Erythroblast (primary cell): ENCODE results near the gene PASK.

Experiments used
- DNase-seq, 2 experiments: peaks; one replicate each; lab custom pipeline; 2025; lab: John Stamatoyannopoulos, UW
- GATA1 ChIP-seq: IDR thresholded peaks from 2 replicates; pipeline ENCODE4 v1.6.1; 2011; ENCODE audit warnings: low read depth, mild to moderate bottlenecking, control low read depth, low read length, moderate library complexity
- POLR2A ChIP-seq: IDR thresholded peaks from 2 replicates; pipeline ENCODE4 v1.6.1; 2011; ENCODE audit warnings: mild to moderate bottlenecking, low read length

PASK gene

GRCh38 chr2:241074065-241074818, 75.0 kb downstream of the PASK start:
- no peak for TF ChIP-seq GATA1
- no peak for TF ChIP-seq POLR2A
- DNase-seq = no peak

- no peak for TF ChIP-seq POLR2A
- TF ChIP-seq GATA1 = no peak
- no peak for DNase-seq
Measured at GRCh38 chr2:241073166-241074064, 75.9 kb downstream of the PASK start.

GRCh38 chr2:241072553-241073165, 76.6 kb downstream of the PASK start:
- no peak for TF ChIP-seq GATA1
- TF ChIP-seq POLR2A = no peak
- no peak for DNase-seq

- no peak for DNase-seq
- no peak for TF ChIP-seq GATA1
- TF ChIP-seq POLR2A = no peak
Measured at GRCh38 chr2:241072151-241072550, 77.1 kb downstream of the PASK start.

GRCh38 chr2:241071677-241072111, 77.6 kb downstream of the PASK start:
- TF ChIP-seq POLR2A (no peak), GATA1 (no peak)
- no peak for DNase-seq

DNA sequence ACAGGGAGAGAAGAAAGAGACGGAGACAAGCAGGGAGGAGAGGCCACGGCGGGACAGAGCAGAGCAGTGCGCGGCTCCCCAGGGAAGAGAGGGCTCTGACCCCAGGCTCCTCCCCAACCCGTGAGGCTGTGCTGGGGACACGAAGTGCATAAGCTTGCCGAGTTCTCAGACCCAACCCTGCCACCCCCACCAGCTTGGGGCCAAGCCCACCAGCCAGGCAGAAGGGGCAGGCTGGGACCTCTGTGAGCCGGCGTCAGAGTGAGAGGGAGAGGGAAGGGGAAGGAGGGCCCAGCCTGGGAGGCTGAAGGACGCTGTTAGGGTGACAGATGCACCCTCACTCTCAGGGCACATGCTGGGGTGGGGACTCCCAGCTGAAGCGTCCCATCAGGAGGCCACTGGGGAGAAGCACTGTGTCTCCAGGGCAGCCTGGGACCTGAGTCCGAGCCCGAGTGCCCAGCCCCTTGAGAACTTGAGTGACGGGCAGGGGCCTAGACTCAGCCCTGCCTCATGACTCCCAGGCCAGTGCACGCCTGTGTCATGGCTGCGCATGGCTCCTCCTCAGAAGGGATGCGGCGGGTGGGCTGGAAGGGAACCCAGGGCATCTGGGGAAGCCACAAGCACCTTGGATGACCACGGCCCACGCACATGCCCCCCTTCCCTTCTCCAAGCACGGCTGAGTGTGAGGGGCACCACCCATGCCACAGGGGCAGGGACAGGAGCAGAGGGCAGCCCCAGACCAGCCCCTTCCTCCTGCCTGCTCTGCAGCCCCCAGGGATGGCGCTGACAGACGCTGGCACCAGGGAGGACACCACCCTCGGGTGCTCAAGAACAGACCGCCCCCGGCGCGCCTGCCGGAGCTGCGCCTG, 78.2 kb downstream of the PASK start:
- TF ChIP-seq POLR2A = no peak
- no peak for TF ChIP-seq GATA1
- no peak for DNase-seq

DNA sequence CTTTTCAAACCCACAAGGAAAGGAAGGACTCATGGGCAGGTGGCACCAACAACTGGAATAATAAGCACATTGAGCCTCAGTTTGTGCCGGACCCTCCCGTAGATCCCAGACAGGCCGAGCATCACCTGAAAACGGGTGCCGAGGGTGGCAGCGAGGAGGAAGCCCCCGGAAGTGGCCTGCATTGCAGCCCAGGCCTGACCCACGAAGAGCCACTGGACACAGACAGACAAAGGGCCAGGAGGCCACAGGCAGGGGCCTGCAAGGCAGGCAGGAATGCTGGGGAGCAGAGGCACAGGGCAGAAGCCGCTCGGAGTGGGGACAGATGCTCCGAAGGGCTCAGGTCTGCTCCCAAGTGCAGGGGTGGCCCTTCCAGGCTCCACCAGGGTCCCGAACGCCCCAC, 78.9 kb downstream of the PASK start:
- no peak for TF ChIP-seq GATA1
- no peak for TF ChIP-seq POLR2A
- DNase-seq = no peak

DNA sequence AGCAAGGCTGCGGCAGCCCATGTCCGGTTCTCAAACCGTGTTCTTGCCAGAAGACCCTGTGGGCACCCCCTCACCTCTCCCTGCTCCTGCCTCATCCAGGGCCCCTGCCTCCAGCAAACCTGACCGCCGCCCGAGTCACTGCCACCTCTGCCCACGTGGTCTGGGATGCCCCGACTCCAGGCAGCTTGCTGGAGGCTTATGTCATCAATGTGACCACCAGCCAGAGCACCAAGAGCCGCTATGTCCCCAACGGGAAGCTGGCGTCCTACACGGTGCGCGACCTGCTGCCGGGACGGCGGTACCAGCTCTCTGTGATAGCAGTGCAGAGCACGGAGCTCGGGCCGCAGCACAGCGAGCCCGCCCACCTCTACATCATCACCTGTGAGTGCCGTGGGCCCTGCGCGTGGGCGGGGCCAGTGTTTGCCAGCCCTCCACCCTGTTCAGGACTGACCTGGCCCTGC, 79.4 kb downstream of the PASK start:
- TF ChIP-seq POLR2A (no peak), GATA1 (no peak)
- no peak for DNase-seq

- DNase-seq = no peak
Measured at GRCh38 chr2:241068942-241069810, 80.1 kb downstream of the PASK start.

DNA sequence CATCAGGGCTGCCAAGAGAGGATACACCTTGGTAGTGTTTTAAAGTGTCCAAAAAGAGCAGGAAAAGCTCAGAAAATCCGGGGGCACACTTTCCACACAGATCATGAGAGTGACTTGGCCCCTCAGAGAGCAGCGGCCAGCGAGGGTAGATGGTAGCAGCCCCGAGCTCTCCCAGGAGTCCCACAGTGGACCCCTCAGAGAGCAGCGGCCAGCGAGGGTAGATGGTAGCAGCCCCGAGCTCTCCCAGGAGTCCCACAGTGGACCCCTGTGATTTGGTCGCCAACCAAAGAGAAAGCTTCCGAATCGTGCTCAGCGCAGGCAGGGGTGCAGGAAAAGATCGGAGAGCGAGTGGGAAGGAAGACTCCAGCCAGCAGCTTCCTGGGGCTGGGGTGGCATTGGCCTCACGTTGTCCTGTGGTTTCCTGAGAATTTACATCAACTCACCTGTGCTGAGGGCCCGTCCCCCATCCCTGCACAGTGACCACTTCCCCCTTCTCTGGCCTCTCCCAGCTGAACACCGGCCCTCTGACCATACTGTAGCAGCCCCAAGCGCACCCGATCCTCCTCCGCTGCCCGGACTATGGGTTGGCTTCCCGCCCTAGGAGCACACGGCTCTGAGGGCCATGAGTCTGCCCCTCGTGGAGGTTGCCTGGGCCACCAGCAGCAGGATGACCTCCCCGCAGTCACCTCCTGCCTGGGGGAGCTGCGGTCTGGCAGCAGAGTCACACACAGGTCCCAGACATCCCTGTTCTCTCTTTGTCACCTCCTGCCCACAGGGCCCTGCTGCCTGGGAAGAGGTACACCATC, 80.9 kb downstream of the PASK start:
- no peak for TF ChIP-seq POLR2A
- TF ChIP-seq GATA1 = no peak
- DNase-seq = no peak

More at GRCh38 chr2:241068942-241069810, 80.1 kb downstream of the PASK start:
- TF ChIP-seq GATA1 (no peak), POLR2A (no peak)

- no peak for TF ChIP-seq GATA1
- no peak for TF ChIP-seq POLR2A
- DNase-seq = no peak
Measured at GRCh38 chr2:241067501-241068135, 81.7 kb downstream of the PASK start.
